Measurements from ENCODE around the gene ARHGEF6.

DNA sequence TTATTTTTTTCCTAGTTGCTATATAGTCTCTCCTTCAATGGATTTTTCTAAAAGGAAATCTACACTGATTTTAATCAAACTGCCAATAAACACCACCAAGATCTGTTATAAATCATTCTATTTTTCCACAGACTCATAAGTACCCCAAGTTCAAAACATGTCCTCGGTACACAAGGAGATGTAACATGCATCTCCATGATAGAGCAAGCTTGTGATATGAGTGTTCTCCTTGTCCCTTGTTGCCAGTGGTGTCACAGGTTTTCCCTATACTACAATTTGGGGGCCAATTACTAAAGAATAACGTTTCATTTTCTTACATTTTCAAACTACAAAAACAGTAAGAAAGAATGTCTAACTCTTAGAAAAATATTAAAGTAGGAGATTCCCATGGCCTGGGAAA lies 491 bp downstream of the ARHGEF6 start:
- TF ChIP-seq, protein P1, sequence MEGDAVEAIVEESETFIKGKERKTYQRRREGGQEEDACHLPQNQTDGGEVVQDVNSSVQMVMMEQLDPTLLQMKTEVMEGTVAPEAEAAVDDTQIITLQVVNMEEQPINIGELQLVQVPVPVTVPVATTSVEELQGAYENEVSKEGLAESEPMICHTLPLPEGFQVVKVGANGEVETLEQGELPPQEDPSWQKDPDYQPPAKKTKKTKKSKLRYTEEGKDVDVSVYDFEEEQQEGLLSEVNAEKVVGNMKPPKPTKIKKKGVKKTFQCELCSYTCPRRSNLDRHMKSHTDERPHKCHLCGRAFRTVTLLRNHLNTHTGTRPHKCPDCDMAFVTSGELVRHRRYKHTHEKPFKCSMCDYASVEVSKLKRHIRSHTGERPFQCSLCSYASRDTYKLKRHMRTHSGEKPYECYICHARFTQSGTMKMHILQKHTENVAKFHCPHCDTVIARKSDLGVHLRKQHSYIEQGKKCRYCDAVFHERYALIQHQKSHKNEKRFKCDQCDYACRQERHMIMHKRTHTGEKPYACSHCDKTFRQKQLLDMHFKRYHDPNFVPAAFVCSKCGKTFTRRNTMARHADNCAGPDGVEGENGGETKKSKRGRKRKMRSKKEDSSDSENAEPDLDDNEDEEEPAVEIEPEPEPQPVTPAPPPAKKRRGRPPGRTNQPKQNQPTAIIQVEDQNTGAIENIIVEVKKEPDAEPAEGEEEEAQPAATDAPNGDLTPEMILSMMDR (IDR thresholded peaks at IDR 0.05): no peak
- no peak for TF ChIP-seq POLR2AphosphoS5 (IDR thresholded peaks at IDR 0.05)

All from prostate gland (tissue), 2 donors.